ENCODE data around the gene RPTOR.

DNA sequence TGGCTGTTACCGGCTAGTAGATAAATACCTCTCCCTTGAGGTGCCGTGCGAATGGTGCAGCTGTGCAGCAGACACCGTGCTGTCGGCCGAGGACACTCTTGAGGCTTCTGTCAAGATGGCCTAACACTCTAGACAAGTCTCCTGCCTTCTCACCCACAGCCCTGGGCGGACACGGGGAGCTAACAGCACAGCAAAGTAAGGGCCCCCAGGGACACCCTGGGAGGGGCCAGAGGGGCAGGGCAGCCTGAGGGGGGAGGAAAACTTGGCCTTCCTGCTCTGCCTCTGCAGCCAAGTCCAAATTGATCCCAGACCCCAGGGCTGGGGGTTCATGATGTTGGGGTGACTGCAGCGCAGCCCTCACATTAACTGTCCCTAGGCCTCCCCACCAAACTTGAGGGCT is 210.2 kb downstream of the RPTOR start:
- TF ChIP-seq, protein P1, sequence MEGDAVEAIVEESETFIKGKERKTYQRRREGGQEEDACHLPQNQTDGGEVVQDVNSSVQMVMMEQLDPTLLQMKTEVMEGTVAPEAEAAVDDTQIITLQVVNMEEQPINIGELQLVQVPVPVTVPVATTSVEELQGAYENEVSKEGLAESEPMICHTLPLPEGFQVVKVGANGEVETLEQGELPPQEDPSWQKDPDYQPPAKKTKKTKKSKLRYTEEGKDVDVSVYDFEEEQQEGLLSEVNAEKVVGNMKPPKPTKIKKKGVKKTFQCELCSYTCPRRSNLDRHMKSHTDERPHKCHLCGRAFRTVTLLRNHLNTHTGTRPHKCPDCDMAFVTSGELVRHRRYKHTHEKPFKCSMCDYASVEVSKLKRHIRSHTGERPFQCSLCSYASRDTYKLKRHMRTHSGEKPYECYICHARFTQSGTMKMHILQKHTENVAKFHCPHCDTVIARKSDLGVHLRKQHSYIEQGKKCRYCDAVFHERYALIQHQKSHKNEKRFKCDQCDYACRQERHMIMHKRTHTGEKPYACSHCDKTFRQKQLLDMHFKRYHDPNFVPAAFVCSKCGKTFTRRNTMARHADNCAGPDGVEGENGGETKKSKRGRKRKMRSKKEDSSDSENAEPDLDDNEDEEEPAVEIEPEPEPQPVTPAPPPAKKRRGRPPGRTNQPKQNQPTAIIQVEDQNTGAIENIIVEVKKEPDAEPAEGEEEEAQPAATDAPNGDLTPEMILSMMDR (IDR thresholded peaks at IDR 0.05; ENCODE audit: insufficient read depth, low read depth, low read length) = no peak
- TF ChIP-seq EZH2 (IDR thresholded peaks at IDR 0.05; ENCODE audit: insufficient read depth, low read length) = no peak
